Stimulated activated CD4-positive, alpha-beta T cell treated with anti-CD3 and anti-CD28 coated beads, Interleukin-12 subunit alpha, Interleukin-12 subunit beta, amount 100 ng/mL, for 24 hours (primary cell): ENCODE results near the gene ZNF337.
"Not testable (repeated sequence)": the region's sequence is repeated elsewhere in the genome, so short reads cannot be mapped to it uniquely, and the experiment has no call there.

Experiments
- DNase-seq, 2 experiments: peaks; one replicate each; pipeline ENCODE4 v3.0.0-alpha.2; 2020; ENCODE audit warnings: low read depth in 2 of 2

ZNF337 gene

DNA sequence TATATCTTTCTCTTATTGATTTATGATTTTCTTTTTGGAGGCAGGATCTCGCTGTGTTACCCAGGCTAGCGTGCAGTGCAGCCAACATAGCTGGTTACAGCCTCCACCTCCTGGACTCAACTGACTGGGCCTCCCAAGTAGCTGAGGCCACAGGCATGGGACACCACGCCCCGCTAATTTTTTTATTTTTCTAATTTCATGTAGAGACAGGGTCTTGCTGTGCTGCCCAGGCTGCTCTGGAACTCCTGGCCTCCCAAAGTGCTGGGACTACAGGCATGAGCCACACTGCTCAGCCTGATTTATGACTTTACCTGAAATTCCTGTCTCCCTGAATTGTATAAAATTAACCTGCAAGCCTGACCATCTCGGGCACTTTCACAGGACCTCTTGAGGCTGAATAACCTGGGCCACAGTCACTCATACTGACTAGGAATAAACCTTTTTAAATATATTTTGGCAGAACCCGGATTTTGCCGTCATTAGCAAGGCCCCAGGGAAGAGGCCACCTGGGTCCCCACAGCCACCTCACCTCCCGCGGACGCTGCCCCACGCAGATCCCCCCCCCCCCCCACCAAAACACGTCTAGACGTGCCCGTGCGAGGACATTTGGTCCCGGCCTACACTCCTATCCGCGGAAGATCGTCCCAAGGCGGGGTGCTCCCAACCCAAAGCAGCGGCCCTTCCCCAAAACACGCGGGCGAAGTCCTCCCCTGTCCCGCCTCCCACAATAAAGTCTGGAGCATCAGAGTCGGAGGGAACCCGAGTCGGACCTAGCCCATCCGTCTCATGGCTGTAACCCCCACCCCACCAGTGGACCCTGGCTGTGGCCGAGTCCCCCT is 902 bp downstream of the ZNF337 start:
- DNase-seq = no peak

DNA sequence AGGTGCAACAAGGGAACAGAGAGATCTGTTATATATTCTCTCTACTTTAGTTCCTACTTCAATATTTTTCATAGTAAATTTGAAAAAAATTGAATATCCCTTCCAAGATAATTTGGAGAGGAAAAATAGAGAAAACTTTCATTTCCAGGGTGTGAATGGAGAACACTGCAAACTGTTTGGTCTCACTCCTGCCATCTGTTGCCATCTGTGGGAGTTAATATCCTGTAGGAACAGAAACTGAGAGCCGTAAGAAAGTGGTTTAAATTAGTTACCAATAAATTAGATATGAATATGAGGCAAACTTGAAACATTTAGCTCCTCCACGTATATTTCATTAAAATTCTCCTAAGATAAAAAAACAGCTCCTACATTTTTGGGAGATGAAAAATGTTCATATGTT is 4.2 kb downstream of the ZNF337 start:
- DNase-seq = no peak

DNA sequence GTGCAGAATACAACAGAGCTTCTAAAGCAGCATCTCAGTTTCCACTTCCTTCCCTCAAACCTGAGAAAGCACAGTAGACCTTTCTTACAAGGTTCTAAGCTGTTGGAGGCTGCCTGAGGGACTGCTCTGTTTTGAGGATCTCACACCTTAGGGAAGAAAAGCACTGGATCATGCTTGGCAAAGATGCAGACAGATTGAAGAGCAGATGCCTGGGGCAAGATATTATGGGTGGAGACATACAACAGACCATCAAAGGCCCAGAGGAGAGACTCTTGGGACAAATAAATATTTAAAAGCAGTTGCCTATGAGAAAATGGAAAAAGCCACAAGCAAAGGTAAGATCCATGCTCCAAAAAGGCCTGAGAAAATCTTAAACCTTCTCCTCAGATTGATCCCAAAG is 6.2 kb downstream of the ZNF337 start:
- DNase-seq = no peak

DNA sequence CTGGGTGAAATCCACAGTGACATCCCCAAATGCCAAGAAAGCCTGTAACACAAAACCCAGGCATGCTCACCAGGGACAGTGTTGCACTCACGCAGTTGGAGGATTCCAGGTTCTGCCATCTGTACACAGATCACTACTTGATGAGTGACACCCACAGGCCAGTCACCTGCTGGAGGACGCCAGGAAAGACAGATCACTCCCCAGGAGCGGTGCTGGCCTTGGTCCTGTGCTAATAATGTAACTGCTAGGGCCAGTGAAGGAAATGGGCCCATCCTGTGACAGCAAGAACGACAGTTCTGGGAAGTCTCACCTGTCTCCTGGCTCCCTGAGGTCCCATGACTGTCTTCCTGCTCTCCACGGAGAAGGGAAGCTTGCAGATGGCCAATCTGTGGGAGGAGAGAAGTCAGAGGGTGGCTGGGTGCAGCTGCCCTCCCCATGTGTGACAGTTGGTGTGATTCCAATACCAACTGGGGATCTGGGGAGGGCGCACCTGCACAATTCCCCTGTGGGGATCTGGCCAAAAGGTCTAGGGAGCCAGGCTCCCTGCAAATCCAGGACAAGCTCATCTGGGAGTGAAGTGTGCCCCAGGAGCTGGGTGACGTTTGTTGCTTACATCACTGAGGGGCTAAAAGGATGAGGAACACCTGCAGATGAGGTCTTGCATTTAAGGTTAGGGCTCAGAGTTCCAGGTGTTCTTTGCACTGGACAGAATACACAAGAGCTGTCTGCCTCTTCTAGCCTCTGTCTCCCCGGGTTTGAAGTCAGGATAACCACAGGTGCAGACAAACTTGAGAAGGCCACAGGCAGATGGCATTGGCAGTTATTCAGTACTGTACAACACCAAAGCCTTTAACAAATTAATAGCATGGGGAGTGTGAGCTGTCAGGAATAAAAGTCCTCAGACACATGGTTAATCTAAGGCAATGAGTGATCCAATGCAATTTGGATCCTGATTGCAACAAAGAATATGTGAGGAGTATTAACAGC is 10.3 kb downstream of the ZNF337 start:
- DNase-seq = no peak

DNA sequence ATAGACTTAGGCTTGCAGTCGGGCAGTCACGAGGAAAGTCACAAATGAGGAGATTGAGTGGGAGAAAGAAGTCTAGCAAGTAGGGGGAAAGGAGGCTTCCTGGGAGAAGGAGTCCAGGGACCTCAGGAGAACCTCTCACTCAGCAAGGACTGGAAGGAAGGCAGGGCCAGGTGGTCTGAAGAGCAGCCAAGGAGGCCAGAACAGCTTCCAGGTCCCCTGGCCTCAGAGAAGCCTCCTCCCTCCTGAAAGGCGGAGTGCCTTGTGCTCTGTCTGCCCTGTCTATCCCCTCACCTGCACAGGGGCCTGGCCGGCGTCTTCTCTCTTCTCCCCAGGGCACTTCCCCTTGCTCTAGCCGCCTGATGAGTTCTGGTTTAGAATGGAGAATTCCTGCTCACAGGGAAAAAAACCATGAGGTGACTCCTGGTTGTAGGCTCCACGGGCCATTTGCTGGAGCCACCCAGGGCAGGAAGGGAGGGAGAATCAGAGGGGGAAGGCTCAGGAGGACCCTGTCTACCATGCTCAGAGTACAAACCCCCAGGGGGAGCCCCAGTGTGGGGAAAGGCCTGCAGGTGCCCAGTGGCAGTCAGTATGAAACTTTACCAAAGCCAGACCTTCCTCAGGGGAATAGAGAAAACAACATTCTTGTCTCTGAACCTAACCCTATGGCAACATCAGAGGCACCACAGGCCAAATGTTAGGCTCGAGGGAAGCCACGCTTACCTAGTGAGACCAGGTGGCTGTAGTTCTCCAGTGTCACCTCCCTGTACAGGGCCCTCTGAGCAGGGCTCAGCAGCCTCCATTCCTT is 11.2 kb downstream of the ZNF337 start:
- no peak for DNase-seq

DNA sequence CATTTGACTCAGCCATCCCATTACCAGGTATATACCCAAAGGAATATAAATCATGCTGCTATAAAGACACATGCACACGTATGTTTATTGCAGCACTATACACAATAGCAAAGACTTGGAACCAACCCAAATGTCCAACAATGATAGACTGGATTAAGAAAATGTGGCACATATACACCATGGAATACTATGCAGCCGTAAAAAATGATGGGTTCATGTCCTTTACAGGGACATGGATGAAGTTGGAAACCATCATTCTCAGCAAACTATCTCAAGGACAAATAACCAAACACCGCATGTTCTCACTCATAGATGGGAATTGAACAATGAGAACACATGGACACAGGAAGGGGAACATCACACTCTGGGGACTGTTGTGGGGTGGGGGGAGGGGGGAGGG is 12.8 kb downstream of the ZNF337 start:
- DNase-seq = not testable (repeated sequence)

DNA sequence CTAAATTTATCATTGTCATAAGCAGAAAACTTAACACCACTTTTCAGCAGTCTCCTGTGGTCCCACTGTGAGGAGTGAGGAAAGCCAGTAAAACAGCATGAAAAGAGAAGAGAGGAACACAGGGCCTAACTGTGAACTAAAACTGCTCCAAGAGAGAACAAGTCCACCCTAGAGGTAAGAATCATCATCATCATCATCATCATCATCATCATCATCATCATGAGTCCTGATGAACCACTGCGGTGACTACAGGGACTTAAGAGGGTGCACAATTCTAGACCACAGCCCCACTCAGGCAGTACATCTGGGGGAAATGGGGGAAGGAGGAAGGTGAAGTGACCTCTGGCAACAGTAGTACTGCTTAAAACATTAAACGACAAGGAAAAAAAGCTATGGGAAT is 13.6 kb downstream of the ZNF337 start:
- no peak for DNase-seq

DNA sequence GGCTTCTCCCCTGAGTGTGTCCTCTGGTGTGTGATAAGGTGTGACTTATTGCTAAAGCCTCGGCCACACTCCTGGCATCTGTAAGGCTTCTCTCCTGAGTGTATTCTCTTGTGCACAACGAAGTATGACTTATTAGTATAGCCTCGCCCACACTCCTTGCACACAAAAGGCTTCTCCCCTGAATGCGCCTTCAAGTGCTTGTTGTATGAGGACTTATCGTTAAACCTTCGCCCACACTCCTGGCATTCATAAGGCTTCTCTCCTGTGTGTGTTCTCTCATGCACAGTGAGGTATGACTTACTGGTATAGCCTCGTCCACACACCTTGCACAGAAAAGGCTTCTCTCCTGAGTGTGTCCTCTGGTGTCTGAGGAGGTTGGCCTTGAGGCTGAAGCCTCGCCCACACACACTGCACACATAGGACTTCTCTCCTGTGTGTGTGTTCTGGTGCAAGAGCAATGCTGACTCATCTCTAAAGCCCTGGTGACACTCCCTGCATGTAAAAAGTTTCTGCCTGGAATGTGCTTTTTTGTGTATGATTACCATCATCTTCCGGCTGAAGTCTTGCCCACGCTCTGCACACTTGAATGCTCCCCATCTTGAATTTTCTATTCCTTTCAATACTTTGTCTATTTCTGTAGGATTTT is 20.4 kb downstream of the ZNF337 start:
- no peak for DNase-seq

DNA sequence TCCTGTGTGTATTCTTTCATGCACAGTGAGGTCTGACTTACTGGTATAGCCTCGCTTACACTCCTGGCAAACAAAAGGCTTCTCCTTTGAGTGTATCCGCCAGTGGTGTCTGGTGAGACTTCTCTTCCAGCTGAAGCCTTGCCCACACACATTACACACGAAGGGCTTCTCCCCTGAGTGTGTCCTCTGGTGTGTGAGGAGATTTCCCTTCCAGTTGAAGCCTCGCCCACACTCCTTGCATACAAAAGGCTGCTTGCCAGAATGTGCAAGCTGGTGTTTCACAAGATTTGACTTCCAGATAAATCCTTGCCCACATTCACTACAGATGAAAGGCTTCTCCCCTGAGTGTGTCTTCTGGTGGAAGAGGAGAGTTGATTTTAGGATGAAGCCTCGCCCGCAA is 21.5 kb downstream of the ZNF337 start:
- DNase-seq = no peak

DNA sequence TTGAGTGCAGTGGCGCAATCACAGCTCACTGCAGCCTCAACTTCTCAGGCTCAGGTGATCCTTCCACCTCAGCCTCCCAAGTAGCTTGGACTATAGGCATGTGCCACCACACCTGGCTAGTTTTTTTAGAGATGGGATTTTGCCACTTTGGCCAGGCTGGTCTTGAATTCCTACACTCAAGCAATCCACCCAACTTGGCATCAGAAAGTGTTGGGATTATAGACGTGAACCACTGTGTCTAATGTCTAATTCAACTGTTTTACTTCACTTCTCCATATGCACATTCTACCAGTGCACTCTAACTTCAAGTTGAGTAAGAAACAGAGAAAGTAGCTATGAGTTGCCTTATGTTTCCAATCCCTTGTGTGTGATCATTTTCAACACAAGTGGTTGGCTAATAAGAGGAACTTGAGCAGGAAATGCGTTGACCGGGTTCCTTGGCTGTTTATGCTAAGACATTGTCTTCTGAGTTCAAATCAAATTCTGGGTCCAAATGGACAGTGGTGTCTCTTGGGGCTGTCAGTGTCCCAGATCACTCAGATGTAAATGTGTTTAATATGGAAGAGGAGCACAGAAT is 23.9 kb downstream of the ZNF337 start:
- no peak for DNase-seq

DNA sequence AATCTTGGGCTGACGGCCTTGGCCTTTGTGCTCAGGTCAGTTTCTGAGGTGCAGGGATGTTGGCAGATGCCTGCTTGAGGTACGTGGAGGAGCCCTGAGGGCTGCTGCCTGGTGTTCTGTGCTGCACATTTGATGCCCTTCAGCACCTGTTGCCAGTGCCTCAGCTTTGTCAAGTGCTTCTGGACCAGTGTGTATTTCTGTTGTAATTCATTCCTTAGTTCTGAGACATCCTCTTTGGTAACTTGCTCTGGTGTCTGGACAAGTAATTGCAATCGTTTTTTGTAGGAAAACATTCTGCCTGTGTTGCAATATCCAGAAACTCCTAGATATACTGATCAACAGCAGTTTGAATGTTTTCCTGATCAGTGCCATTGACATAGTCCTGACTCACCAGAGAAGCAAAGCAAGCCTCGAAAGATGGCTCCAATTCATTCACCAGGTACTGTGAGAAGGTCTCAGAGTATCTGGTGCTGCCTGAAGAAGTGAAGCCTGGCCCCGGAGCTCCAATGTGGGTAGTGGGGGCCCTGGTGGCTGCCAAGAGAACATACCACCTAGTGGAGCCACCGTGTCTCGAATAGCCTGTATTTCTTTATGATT is 26.7 kb downstream of the ZNF337 start:
- no peak for DNase-seq

DNA sequence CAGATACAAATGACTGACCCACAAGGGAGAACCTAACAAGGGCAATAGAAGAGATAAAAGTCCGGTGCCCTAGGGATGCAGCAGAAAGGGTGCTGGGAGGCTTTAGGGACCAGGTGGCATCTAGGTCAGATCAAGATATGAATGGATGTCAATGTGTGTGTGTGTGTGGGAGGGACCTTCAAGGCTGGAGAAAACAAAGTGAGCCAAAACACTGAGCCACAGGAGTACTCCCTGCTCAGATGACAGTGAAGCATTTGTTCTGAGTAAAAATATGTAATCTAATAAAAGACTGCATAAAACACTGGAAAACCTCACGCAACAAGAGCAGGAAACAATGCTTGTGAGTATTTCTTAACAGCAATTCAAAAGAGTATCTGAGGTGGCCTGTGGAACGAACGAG is 28.2 kb downstream of the ZNF337 start:
- no peak for DNase-seq

DNA sequence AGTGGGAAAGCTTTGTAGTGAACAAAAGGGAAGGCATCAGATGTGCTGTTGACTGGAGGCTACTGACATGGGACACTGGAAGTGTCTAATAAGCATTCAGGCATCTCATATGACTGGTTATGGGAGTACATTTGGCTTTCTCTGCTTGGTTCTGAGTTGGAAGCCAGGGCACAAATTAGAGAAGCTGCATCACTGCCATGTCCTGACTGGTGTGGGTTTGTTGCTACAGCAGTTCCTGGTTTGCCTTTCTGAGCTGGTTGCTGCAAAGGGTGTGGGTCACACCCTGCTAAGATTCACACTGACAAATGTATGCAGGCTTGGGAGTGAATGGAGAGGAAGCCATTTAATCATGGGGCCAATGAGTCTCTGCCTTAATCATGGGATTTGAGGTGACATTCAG is 36.7 kb downstream of the ZNF337 start:
- DNase-seq = no peak

DNA sequence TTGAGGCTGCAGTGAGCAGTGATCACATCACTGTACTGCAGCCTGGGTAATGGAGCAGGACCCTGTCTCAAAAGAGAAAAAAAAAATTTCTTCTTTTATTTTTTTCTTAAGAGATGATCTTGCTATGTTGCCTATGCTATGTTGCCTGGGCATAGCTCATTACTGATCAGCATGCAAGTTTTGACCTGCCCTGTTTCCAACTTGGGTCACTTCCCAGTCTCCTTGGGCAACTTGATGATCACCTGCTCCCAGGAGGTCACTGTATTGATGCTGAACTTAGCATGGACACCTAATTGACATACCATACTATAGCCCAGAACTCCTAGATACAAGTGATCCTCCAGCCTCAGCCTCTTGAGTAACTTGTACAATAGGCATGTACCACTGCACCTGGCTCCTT is 42.2 kb downstream of the ZNF337 start:
- no peak for DNase-seq

DNA sequence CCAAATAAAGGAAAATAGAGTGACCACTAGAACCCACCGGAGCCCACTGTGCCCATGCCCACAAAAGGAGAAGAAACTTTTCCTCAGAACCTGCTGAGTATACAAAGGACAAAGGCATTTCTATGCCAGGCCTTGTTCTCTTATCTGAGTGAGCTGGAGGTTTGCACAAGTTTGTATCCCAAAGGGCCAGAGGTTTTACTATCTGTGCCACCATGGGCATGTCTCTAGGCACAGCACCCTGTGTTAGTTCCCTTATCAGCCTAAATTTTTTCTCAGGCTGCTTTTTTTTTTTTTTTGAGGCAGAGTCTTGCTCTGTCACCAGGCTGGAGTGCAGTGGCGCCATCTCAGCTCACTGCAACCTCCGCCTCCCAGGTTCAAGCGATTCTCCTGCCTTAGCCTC is 43.8 kb downstream of the ZNF337 start:
- not testable (repeated sequence) for DNase-seq

DNA sequence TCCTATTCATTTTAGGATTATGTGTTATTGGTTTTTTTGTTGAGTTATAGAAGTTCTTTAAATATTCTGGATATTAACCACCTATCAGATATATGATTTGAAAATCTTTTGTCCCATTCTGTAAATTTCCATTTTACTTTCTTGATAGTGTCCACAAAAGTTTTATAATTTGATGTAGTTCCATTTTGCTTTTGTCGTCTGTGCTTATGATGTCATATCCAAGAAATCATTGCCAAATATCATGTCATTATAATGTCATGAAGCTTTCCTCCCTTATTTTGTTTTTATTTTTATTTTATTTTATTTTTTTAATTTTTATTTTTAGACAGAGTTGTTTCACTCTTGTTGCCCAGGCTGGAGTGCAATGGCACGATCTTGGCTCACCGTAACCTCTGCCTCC is 51.8 kb downstream of the ZNF337 start:
- DNase-seq = no peak

DNA sequence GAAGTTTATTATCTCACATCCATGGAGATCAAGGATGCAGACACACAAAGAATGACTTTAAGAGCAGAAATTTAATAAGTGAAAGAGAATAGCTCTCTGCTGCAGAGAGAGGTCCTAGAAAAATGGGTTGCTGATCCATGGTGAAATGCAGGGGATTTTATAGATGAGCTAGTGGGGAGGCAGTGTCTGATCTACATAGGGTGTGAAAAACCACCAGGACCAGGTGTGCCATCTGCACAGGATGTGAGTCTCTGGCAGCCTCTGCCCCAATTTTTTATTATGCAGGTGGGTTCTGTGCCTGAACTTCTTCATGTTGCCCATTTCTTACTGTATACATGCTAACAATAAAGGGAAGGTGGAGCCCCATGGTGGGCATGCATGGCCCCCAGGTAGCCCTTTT is 52.9 kb downstream of the ZNF337 start:
- DNase-seq = no peak

DNA sequence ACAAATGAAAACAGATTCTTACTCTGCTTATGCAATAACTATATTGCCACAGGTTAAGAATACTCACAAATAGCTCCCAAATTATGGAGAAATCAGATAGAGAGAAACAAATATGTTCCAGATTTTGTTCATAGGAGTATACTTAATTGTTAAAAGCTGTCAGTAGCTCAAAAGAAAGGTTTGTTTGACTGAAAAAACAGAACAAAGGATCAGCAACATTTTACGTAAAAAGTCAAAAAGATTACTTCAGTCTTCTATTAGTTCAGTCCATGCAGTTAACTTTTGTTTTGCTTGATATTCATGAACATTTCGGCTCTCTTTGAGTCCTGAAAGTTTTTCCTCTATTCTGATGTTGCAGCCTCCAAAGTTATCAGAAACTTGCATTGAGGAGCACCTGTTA is 59.4 kb downstream of the ZNF337 start:
- DNase-seq = no peak

DNA sequence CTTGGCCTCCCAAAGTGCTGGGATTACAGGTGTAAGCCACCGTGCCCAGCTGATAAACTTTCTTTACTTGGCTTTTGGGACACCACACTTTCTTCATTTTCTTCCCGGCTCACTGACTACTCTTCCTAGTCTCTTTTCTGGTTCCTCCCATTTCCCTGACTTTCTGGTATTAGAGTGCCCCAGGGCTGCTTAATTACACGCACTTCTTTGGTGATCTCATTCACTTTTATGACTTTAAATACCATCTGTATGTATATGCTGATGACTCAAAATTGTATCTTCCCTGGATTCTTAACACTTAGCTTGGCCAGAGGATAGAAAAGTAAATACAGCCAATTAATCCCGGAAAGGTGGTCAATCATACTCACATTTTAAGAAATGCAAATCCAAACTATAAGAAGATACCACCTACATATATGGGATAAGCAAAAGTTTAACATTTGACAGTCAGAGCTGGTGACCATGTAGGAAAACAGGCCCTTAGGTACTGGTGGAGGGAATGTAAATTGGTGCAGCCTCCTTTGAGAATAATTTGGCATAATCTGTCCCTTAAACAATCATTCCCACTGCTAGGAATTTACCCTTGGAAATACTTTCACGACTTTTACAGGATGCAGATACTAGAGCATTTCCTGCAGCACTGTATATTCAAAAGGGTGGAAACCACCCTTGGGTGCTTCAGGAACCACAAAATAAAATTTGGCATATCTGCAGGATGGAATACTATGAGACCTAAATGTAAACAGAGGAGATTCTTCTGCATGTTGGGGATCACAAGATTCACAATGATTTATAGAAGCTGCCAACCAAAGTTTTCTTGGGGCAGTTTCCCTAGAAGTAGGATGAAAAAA is 63.5 kb downstream of the ZNF337 start:
- no peak for DNase-seq

DNA sequence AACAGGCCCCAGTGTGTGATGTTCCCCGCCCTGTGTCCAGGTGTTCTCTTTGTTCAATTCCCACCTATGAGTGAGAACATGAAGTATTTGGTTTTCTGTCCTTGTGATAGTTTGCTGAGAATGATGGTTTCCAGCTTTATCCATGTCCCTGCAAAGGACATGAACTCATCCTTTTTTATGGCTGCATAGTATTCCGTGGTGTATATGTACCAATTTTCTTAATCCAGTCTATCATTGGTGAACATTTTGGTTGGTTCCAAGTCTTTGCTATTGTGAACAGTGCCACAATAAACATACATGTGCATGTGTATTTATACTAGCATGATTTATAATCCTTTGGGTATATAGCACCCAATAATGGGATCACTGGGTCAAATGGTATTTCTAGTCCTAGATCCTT is 66.0 kb downstream of the ZNF337 start:
- not testable (repeated sequence) for DNase-seq
